ENCODE data around the gene PDPN. TPM values are rescaled to one million over a fixed set of nuclear protein-coding genes. Genes with fewer than 3 reads are reported as not detected.

PDPN gene
- total RNA-seq, 4 donors from 2014 or later: 3.9 to 21.4 (median 14.3) TPM

GRCh38 chr1:13548281-13548680 lies 35.4 kb upstream of the PDPN start:
- intact Hi-C loops (cut with DNase I): no loop called here
- DNase-seq: no peak
- Histone ChIP-seq H3K4me1 (no peaks in the 10 kb centered on the region), H3K36me3 (no peaks in the 10 kb centered on the region), H3K9me3 (no peaks in the 10 kb centered on the region), H3K4me3 (replicated peaks in 1 of 3) (no peak overlapping the region), H3K27me3 (no peaks in the 10 kb centered on the region), H3K27ac (no peak overlapping the region)
- no peak for TF ChIP-seq POLR2A (IDR thresholded peaks at IDR 0.05)
- TF ChIP-seq, protein P1, sequence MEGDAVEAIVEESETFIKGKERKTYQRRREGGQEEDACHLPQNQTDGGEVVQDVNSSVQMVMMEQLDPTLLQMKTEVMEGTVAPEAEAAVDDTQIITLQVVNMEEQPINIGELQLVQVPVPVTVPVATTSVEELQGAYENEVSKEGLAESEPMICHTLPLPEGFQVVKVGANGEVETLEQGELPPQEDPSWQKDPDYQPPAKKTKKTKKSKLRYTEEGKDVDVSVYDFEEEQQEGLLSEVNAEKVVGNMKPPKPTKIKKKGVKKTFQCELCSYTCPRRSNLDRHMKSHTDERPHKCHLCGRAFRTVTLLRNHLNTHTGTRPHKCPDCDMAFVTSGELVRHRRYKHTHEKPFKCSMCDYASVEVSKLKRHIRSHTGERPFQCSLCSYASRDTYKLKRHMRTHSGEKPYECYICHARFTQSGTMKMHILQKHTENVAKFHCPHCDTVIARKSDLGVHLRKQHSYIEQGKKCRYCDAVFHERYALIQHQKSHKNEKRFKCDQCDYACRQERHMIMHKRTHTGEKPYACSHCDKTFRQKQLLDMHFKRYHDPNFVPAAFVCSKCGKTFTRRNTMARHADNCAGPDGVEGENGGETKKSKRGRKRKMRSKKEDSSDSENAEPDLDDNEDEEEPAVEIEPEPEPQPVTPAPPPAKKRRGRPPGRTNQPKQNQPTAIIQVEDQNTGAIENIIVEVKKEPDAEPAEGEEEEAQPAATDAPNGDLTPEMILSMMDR (IDR thresholded peaks at IDR 0.05): no peak
- 83 to 87% methylated on average over 6 of the region's 6 CpGs for WGBS, 2 donors

DNA sequence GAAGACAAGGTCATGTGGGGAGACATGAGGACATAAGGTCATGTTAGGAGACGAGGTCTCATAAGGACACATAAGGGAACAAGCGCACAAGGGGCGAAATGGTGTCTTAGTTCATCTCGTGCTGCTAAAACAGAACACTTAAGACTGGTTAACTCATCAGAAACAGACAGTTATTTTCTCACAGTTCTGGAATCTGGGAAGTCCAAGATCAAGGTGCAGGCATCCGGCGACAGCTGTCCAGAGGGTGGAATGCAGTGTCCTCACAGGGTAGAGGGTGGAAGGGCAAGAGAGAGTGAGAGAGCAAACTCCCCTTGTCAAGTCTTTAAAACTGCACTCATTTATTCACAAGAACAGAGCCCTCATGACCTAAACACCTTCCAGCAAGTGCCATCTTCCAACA lies 34.6 kb upstream of the PDPN start:
- no peak overlapping the region for H3K4me3 ChIP-seq (replicated peaks in 1 of 3)
- DNase-seq: no peak
- no peak overlapping the region for H3K27ac ChIP-seq
- intact Hi-C loops (cut with DNase I): no loop called here
- no peak for TF ChIP-seq POLR2A (IDR thresholded peaks at IDR 0.05)
- TF ChIP-seq, protein P1 (IDR thresholded peaks at IDR 0.05): no peak
- H3K4me1 ChIP-seq: no peaks in the 10 kb centered on the region
- no peaks in the 10 kb centered on the region for H3K36me3 ChIP-seq
- no peaks in the 10 kb centered on the region for H3K27me3 ChIP-seq
- H3K9me3 ChIP-seq: no peaks in the 10 kb centered on the region
- 75 to 83% methylated on average over 6 of the region's 6 CpGs for WGBS, 2 donors

DNA sequence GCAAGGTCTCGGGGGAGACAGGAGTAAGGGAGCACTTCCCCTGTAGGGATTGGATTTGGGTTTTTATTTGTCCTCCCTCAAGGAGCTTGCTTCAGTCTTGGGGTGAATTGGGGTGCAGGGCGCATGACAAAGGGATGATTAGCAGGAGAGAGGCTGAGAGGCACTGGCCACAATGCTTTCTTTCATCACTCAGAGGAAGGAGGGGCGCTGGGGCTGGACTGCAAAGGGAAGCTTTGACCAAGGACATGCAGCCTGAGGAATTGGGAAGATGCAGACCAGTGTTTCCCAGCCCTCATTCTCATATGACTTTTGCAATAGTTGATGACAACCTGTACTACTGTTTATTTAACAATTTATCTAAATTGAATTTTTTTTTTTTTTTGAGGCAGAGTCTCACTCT lies 34.1 kb upstream of the PDPN start:
- WGBS, 2 donors: 57 to 73% methylated on average over 3 of the region's 3 CpGs
- TF ChIP-seq, protein P1 (IDR thresholded peaks at IDR 0.05): no peak
- no peak for TF ChIP-seq POLR2A (IDR thresholded peaks at IDR 0.05)
- intact Hi-C loops (cut with DNase I): no loop called here
- no peaks in the 10 kb centered on the region for H3K9me3 ChIP-seq
- no peak for DNase-seq
- H3K27me3 ChIP-seq: no peaks in the 10 kb centered on the region
- no peaks in the 10 kb centered on the region for H3K4me1 ChIP-seq
- H3K36me3 ChIP-seq: no peaks in the 10 kb centered on the region
- H3K4me3 ChIP-seq (replicated peaks in 1 of 3): no peak overlapping the region
- H3K27ac ChIP-seq: no peak overlapping the region

- no peaks in the 10 kb centered on the region for H3K27me3 ChIP-seq
- intact Hi-C loops (cut with DNase I): no loop called here
- no peak for DNase-seq
- H3K9me3 ChIP-seq: no peaks in the 10 kb centered on the region
- H3K4me1 ChIP-seq: no peaks in the 10 kb centered on the region
- H3K27ac ChIP-seq: no peak overlapping the region
- no peaks in the 10 kb centered on the region for H3K36me3 ChIP-seq
- no peak overlapping the region for H3K4me3 ChIP-seq (replicated peaks in 1 of 3)
- TF ChIP-seq, protein P1 (IDR thresholded peaks at IDR 0.05): no peak
- no peak for TF ChIP-seq POLR2A (IDR thresholded peaks at IDR 0.05)
- 55 to 63% methylated on average over 4 of the region's 4 CpGs for WGBS, 2 donors
These were observed 33.0 kb upstream of the PDPN start for GRCh38 chr1:13550663-13551062.

- no peak for DNase-seq
- WGBS, 2 donors: 94 to 97% methylated on average over 12 to 28 of the region's 28 CpGs
- no peaks in the 10 kb centered on the region for H3K4me1 ChIP-seq
- H3K4me3 ChIP-seq (replicated peaks in 1 of 3): no peak overlapping the region
- no peaks in the 10 kb centered on the region for H3K9me3 ChIP-seq
- no peaks in the 10 kb centered on the region for H3K36me3 ChIP-seq
- no peaks in the 10 kb centered on the region for H3K27me3 ChIP-seq
- TF ChIP-seq, protein P1 (IDR thresholded peaks at IDR 0.05): no peak
- no peak overlapping the region for H3K27ac ChIP-seq
- intact Hi-C loops (cut with DNase I): no loop called here
These were observed 28.8 kb upstream of the PDPN start for GRCh38 chr1:13554798-13555197.
